Heart left ventricle (tissue), 13 donors: ENCODE results near the gene NUDT19.

Source experiments
- POLR2A ChIP-seq, 2 donors: fragments of 450-650 bp; IDR thresholded peaks; one replicate each; pipeline ENCODE4 v1.6.1; 2017; ENCODE audit warnings: antibody characterized with exemption in 2 of 2, mild to moderate bottlenecking in 2 of 2, moderate library complexity in 2 of 2
- TF ChIP-seq, protein P1 (sequence below), 12 donors: fragments of 200-600 bp; sonication (generic) in 4 of 12; IDR thresholded peaks; one replicate each; pipeline versions ENCODE4 v1.5.0 to v1.8.0; 2018 to 2022; ENCODE audit warnings: antibody characterized with exemption in 12 of 12, mild to moderate bottlenecking in 5 of 12
- donor health status: ischemic (EF 13 %, LVEDD 7.1; RV severe dilation, severe dysfunction).
- donor health status: DM: no; HTN: yes; CAD: no.
- donor health status: DM: no; HTN: no; CAD: no.
- donor health status: ischemic (EF 25% LVEDD 6.9; RV normal size, moderate dysfunction).
- donor health status: ischemic (EF 25% LVEDD 5.7; RV mildly dilated, moderate dysfunction).
- donor health status: ischemic (EF 35%, LVEDD 5.7; RV mildly dilated, moderate dysfunction).
- donor health status: nonischemic (EF 11% LVEDD 7.7; RV severe dilation, severe dysfunction).
- donor health status: DM: yes; HTN: yes; CAD: no.
- donor health status: PGD.
- donor health status: ischemic (EF 29% LVEDD 5.4; RV normal size, mild dysfunction).
- donor health status: nonischemic (EF 23%, LVEDD 6.1; RV moderate dilation, normal function).

DNA sequence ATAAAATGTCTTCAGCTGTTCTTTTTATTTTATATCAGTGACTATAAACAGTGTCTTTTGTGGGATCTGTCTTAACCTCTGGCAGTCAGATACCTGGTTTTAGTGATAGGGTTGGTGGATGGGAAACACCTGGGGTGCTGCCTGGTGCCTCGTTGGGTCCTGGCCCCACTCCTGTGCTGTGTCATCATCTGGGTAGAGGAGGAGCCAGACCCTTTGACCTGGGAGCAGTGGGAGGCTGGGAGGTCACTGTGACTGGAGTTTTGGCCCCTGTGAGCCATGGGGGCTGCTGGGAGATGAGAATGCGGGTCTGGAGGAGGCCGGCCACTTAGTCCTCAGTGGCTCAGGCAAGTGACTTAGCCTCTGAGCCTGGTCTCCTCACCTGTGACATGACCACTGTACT lies 57.3 kb downstream of the NUDT19 start:
- no peak for TF ChIP-seq POLR2A (IDR thresholded peaks at IDR 0.05)
- TF ChIP-seq, protein P1, sequence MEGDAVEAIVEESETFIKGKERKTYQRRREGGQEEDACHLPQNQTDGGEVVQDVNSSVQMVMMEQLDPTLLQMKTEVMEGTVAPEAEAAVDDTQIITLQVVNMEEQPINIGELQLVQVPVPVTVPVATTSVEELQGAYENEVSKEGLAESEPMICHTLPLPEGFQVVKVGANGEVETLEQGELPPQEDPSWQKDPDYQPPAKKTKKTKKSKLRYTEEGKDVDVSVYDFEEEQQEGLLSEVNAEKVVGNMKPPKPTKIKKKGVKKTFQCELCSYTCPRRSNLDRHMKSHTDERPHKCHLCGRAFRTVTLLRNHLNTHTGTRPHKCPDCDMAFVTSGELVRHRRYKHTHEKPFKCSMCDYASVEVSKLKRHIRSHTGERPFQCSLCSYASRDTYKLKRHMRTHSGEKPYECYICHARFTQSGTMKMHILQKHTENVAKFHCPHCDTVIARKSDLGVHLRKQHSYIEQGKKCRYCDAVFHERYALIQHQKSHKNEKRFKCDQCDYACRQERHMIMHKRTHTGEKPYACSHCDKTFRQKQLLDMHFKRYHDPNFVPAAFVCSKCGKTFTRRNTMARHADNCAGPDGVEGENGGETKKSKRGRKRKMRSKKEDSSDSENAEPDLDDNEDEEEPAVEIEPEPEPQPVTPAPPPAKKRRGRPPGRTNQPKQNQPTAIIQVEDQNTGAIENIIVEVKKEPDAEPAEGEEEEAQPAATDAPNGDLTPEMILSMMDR (IDR thresholded peaks at IDR 0.05) = no peak
